NCI-H82 treated with DMSO at 0.1 percent for 48 hours (cell line): ENCODE measurements around the gene LXN.

Experiments
- DNase-seq: peaks from one replicate; lab custom pipeline; 2025; ENCODE audit not compliant: unreplicated experiment; lab: John Stamatoyannopoulos, UW

Gene LXN

GRCh38 chr3:158671821-158672214, 630 bp downstream of the LXN start:
- DNase-seq: no peak

DNA sequence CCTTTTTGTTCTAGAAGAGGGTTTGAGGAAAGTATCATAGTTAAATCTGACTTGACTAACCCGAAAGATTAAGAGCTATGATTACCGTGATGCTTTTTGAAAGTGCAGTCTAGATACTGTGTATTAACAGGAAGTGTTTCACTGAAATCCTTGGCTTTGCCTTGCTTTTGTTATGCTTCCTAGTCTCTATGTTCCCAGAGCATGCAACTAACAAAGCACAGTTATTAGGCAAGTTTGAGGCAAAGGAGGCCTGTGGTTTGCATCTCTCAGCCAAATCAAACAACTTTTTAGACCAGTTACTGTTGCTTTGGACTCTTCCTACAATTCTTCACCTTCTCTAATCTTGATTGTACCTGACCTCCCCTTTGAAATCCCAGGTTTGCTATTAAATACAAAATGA, 3.9 kb downstream of the LXN start:
- DNase-seq: no peak

- no peak for DNase-seq
These were observed 6.0 kb downstream of the LXN start for GRCh38 chr3:158666416-158666815.

- DNase-seq: no peak
These were observed 8.6 kb downstream of the LXN start for GRCh38 chr3:158663832-158664231.

GRCh38 chr3:158663246-158663645, 9.2 kb downstream of the LXN start:
- no peak for DNase-seq

GRCh38 chr3:158660711-158661110, 11.7 kb downstream of the LXN start:
- no peak for DNase-seq

DNA sequence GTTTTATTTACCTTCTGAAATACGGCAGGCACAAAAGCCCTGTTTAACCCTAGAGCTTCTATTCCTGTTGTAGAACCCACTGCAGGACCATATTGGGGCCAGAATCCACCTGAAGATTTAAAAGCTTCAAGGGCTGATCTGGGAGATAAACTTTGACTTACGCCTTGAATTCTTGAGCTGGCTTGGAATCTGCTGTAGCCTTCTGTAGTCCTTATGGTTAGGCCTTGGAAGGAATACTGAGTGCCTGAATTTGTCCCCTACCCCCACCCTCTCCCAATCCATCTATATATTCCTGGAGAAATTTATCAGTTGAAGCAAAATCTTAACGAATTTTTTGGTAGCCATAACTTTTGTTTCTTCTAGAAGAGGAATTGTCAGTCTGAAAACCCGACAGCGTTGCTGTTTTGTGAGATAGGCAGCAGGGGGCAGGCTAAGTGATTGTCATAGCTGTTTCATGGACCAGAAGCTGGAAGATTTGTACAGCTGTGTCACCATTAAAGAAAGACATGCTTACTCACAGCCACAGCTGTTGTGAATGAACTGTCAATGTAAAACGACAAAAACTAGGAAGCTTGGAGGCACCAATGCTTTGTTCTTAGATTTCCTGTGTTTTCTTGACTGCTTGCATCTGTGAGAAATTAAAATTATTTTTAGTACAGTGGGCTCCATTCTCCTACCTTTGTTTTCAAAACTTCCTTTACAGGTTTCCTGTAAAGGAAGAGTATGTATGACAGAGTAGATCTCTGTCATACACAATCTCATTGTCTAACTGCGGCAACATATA, 12.8 kb downstream of the LXN start:
- DNase-seq: peak; percentile 5

DNA sequence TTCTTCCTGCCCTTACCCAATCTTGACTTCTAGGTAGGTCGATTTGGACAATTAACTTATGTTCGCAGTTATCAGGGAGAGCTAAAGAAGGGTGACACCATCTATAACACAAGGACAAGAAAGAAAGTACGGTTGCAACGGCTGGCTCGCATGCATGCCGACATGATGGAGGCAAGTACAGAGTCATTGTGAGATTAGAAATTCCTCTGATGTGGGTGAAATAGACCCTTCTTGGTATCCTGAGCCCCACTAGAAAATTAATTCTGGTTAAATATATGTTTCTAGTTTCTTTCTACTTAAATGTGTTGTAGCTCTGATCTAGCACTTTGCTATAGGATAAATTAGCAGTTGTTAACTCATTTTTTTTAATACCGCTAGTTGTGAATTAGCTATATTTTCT, 13.6 kb downstream of the LXN start:
- no peak for DNase-seq

DNA sequence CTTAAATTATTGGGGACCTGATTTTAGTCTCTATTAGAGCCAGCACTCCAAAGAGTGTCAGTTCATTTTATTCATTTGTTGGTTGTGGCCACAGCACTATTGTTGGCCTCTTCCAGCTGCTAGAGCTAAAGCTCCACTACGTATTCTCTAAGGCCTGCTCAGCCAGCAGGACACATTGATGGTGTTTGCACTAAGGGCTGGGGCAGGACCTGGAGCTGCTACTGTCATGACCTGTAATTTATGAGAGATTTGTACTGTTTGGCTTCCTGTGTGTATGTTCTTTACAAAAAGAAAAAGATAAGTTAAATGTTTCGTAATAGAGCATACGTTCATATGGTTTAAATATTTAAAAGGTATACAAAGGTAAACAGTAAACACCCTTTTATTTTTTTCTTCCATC, 20.0 kb downstream of the LXN start:
- no peak for DNase-seq

DNA sequence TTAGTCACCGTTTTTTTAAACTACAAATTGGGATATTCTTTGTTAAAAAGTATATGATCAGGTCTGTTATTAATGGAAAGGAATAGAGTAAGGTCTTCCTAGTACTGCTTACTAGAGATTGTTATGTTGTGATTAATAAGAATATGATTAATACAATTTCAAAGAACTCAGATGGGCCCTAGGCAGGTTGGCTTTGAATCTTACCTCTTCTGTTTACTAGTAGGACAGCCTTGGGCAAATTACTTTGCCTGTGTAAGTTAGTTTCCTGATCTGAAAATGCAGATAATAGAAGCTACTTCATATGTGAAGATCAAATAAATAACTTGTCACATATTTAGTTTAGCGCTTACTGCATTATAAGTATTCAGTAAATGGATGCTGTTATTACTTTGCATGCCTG, 21.3 kb downstream of the LXN start:
- no peak for DNase-seq

- no peak for DNase-seq
These were observed 22.7 kb downstream of the LXN start for GRCh38 chr3:158649791-158650190.

DNA sequence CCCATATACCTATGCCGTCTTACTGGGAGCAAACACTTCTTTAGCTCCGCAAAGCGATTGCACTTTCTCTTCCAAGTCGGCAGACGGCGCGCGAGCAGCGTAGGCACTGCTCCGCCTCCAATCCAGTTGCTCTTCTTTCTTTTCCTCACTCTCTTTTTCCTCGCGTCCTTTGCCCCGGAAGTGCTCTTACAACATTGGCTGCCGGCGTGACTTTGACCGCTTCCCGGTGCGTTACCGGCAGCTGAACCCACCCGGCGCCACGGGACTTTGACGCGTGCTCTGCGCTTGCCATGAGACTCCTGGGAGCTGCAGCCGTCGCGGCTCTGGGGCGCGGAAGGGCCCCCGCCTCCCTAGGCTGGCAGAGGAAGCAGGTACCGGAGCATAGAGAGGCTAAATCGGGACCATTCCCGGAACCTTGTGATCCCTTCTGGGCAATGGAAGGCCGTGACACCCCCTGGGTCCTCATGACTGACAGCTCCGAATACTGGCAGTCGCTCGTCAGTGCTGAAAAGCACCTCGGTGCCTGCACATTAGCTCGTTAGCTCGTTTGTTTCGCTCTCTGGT, 28.0 kb downstream of the LXN start, which contains the start of gene GFM1:
TSS of gene GFM1 (plus strand) at position 183 of the 564 bp plus-strand sequence. CDS start at position 291, 108 bp downstream.
- DNase-seq: peak; percentile 95

GRCh38 chr3:158642474-158643210, 29.8 kb downstream of the LXN start:
- DNase-seq: no peak

- DNase-seq: no peak
These were observed 30.4 kb downstream of the LXN start for GRCh38 chr3:158642005-158642404.

DNA sequence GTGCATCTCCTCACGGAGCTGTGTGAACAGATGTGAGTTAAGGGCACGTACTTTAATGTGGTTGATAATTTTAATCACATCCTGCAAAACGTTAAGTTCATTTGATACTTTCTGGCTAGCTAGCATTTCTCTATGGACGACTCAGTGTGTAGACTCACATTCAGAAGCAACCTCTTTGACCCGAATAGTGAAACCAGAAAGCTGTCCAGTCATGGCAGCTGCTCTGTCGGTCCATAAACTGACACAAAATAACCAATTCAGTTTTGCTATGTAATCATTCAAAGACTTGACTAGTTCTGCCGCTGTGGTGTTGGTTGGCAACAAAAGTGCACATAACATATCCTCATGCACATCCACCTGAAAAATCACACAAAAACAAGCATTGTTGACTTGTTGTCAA, 31.8 kb downstream of the LXN start:
- no peak for DNase-seq

DNA sequence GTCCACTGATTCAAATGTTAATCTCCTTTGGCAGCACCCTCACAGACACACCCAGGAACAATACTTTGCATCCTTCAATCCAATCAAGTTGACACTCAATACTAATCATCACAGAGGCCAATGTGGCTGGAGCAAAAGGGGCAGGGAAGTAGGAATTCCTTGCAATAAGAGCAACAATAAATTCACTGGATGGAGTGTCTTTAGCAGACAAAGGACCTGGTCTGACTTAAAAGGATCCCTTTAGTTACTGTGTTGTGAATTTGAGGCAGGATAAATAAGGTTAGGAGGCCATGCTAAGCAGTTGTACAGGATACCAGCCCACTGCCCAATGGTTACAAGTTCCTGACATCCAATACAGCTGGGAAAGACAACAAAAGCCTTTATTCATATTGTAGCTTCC, 40.5 kb downstream of the LXN start:
- DNase-seq: peak; percentile 32

DNA sequence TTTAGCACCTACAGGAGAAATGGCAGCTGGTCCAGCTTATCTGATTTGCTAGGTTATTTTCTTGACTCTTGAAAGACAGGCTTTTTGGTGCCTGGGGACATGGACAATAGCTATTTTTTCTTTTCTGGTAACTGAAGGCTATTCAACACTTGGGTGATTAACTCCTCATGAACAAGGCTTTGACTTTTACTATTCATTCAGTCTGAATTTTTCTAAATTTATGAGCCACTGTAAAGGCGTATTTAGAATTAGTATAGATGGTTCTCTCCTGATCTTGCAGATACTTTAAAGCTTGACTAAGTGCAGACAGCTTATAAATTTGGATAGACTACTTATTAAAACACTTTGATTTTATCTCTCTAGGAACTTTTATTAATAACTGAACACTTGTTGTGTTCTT, 46.6 kb downstream of the LXN start:
- no peak for DNase-seq

DNA sequence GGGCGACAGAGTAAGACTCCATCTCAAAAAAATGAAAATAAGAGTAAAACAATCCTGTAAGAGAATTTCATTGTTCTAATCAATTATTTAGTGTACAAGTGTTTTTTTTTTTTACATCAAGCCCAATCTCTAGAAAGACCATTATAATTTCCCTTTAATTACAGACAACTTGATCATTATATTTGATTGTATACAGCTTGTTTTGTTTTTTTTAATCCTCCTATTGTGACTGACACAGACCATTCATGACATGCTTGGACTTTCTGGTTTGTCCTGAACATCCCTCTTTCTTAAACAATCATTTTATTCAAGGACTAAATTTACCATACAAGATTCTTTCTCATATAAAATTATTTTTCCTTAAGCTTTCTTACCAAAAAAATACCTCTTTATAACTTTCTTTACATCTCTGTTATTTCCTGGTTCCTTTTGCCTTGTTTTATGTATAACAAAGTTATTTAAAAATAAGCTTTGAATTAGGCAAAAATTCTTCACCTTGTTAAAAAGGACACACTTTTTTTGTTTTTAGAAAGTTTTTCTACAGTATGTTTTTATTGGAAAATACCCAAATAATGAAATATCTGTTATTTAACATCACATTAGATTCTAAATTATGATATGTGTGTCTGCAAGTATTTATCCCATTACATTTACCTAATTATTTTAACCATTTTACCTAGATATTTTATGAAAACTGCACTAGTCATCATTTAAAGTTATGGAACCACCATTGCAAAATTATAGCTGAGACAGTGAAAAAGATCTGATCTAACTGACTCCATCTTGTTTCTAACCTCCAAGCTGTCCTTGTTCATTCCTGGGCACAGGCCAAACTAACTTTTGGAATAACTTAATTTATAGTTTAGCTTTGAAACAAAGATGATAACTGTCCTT, 54.2 kb downstream of the LXN start:
- no peak for DNase-seq
